ENCODE data around the gene DERL3.

DNA sequence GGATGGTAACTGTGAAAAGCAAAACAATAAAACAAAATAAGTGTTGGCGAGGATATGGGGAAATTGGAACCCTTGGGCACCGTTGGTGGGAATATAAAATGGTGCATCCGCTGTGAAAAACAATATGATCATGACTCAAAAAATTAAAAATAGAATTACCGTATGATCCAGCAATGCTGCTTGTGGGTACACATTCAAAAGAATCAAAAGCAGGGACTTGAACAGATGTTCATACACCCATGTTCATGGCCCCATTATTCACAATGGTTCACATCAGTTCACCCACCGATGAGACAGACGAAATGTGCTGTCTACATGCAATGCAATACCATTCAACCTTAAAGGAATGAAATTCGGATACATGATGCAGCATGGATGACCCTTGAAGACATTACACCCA is 1.2 kb upstream of the DERL3 start:
- TF ChIP-seq, protein P1, sequence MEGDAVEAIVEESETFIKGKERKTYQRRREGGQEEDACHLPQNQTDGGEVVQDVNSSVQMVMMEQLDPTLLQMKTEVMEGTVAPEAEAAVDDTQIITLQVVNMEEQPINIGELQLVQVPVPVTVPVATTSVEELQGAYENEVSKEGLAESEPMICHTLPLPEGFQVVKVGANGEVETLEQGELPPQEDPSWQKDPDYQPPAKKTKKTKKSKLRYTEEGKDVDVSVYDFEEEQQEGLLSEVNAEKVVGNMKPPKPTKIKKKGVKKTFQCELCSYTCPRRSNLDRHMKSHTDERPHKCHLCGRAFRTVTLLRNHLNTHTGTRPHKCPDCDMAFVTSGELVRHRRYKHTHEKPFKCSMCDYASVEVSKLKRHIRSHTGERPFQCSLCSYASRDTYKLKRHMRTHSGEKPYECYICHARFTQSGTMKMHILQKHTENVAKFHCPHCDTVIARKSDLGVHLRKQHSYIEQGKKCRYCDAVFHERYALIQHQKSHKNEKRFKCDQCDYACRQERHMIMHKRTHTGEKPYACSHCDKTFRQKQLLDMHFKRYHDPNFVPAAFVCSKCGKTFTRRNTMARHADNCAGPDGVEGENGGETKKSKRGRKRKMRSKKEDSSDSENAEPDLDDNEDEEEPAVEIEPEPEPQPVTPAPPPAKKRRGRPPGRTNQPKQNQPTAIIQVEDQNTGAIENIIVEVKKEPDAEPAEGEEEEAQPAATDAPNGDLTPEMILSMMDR (IDR thresholded peaks at IDR 0.05): no peak
- TF ChIP-seq POLR2A (IDR thresholded peaks at IDR 0.05): no peak

All from heart left ventricle (tissue), 13 donors.